Neuronal stem cell (in vitro differentiated cells): Measurements from ENCODE around the gene NWD2.

ENCODE experiments used
- DNase-seq: peaks from one replicate; pipeline ENCODE4 v3.0.0-alpha.2; 2013; ENCODE audit warnings: low spot score
- H2AFZ ChIP-seq: one replicate; pipeline ENCODE4 v1.6.1; 2013; ENCODE audit warnings: mild to moderate bottlenecking, low read length, inconsistent platforms
- H2AK5ac ChIP-seq: 2 replicates; pipeline ENCODE4 v1.6.1; 2013; ENCODE audit warnings: low read depth, mild to moderate bottlenecking, inconsistent platforms, low read length, moderate library complexity, mixed read lengths
- H2BK120ac ChIP-seq: 2 replicates; pipeline ENCODE4 v1.6.1; 2013; ENCODE audit warnings: low read depth, mild to moderate bottlenecking, inconsistent platforms, low read length, moderate library complexity, mixed read lengths
- H2BK12ac ChIP-seq: one replicate; pipeline ENCODE4 v1.6.1; 2013; ENCODE audit warnings: low read length, inconsistent platforms
- H2BK15ac ChIP-seq: 2 replicates; pipeline ENCODE4 v1.6.1; 2013; ENCODE audit warnings: mild to moderate bottlenecking, low read length, inconsistent platforms, mixed read lengths
- H2BK5ac ChIP-seq: one replicate; pipeline ENCODE4 v1.6.1; 2013; ENCODE audit warnings: inconsistent platforms, mild to moderate bottlenecking, low read length, moderate library complexity
- H3K14ac ChIP-seq: one replicate; pipeline ENCODE4 v1.6.1; 2013; ENCODE audit warnings: low read length, inconsistent platforms
- H3K18ac ChIP-seq: 2 replicates; pipeline ENCODE4 v1.6.1; 2013; ENCODE audit warnings: low read length, inconsistent platforms
- H3K23ac ChIP-seq: 2 replicates; pipeline ENCODE4 v1.6.1; 2013; ENCODE audit warnings: low read depth, mild to moderate bottlenecking, mixed read lengths, low read length, inconsistent platforms; ENCODE audit not compliant: poor library complexity
- H3K27ac ChIP-seq: replicated peaks from 3 replicates; pipeline ENCODE4 v1.5.1; 2013; ENCODE audit warnings: low read length, inconsistent platforms
- H3K27me3 ChIP-seq, 3 experiments: 2 replicates each; pipeline ENCODE4 v1.6.1; 2013; ENCODE audit warnings: low read length in 3 of 3, mild to moderate bottlenecking in 2 of 3, inconsistent platforms in 1 of 3, low read depth in 1 of 3, mixed read lengths in 1 of 3, moderate library complexity in 1 of 3; ENCODE audit not compliant: control insufficient read depth in 3 of 3, insufficient read depth in 3 of 3
- H3K36me3 ChIP-seq, 2 donors: replicated peaks in 1 of 2; 2 replicates each; pipeline ENCODE4 v1.6.1; 2013; ENCODE audit warnings: low read length in 2 of 2; ENCODE audit not compliant: control insufficient read depth in 2 of 2, insufficient read depth in 2 of 2
- H3K4ac ChIP-seq: 2 replicates; pipeline ENCODE4 v1.6.1; 2013; ENCODE audit warnings: inconsistent platforms, mild to moderate bottlenecking, low read length, moderate library complexity
- H3K4me1 ChIP-seq, 2 donors: 1 replicate in 1 of 2; 2 replicates in 1 of 2; pipeline ENCODE4 v1.6.1; 2013; ENCODE audit warnings: low read length in 2 of 2, low read depth in 1 of 2; ENCODE audit not compliant: control insufficient read depth in 2 of 2, insufficient read depth in 1 of 2
- H3K4me2 ChIP-seq: one replicate; pipeline ENCODE4 v1.6.1; 2013; ENCODE audit warnings: mild to moderate bottlenecking, low read length, inconsistent platforms; ENCODE audit not compliant: insufficient read depth, poor library complexity, severe bottlenecking
- H3K4me3 ChIP-seq, 2 donors: 2 replicates each; pipeline ENCODE4 v1.5.1; 2013; ENCODE audit warnings: low read length in 2 of 2, mild to moderate bottlenecking in 2 of 2, inconsistent platforms in 1 of 2, moderate library complexity in 1 of 2
- H3K79me1 ChIP-seq: one replicate; pipeline ENCODE4 v1.6.1; 2013; ENCODE audit warnings: low read depth, mild to moderate bottlenecking, inconsistent platforms, low read length, moderate library complexity
- H3K9ac ChIP-seq: one replicate; pipeline ENCODE4 v1.6.1; 2013; ENCODE audit warnings: mild to moderate bottlenecking, low read depth, low read length, inconsistent platforms; ENCODE audit not compliant: poor library complexity
- H3K9me3 ChIP-seq, 2 donors: replicated peaks in 1 of 2; 2 replicates each; pipeline versions ENCODE3 to v1.6.1; 2013; ENCODE audit warnings: low read length in 2 of 2, mild to moderate bottlenecking in 2 of 2, inconsistent platforms in 1 of 2, low read depth in 1 of 2, mixed read lengths in 1 of 2, moderate library complexity in 1 of 2; ENCODE audit not compliant: control insufficient read depth in 2 of 2, insufficient read depth in 1 of 2
- H4K8ac ChIP-seq: one replicate; pipeline ENCODE4 v1.6.1; 2013; ENCODE audit warnings: low read depth, mild to moderate bottlenecking, inconsistent platforms, low read length, moderate library complexity
- H4K91ac ChIP-seq: one replicate; pipeline ENCODE4 v1.6.1; 2013; ENCODE audit warnings: low read length, low read depth, mild to moderate bottlenecking, inconsistent platforms; ENCODE audit not compliant: poor library complexity
- WGBS, 2 donors: extraction: QIAGEN DNeasy Blood & Tissue Kit; methylation state at CpG; one replicate each; pipeline ENCODE4 v1.1.7; 2013; ENCODE audit warnings: missing lambda C conversion rate in 2 of 2, mixed read lengths in 1 of 2; ENCODE audit not compliant: insufficient read length in 2 of 2, insufficient replicate concordance in 1 of 2; ENCODE audit errors: extremely low coverage in 2 of 2; 5-methylcytosine and 5-hydroxymethylcytosine counted together

Gene NWD2

DNA sequence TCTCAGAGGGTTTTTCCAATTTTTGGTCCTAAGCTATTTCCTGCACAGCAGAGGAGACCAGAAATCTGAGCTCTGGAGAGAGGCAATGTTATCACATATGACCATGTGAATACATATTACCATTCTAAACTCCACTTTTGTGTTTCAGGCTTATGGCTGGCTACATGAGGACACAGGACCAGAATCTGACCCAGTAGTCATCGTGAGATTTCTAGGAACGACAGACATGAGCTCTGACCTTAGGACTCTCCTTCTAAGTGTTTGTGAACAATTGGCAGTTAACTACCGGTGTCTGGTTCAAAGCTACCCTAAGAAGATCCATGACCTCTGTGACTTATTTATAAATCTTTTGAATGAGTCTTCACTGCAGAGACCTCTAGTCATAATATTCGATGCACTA lies 198.6 kb downstream of the NWD2 start:
- Histone ChIP-seq H3K4me2 (no peak overlapping the region), H3K14ac (no peak overlapping the region), H3K27me3 (no peaks in the 10 kb centered on the region), H2BK5ac (no peak overlapping the region), H2AFZ (no peak overlapping the region), H3K9me3 (no peaks in the 10 kb centered on the region), H2BK120ac (no peak overlapping the region), H2BK15ac (no peak overlapping the region), H3K36me3 (no peaks in the 10 kb centered on the region), H3K18ac (no peak overlapping the region), H2AK5ac (no peak overlapping the region), H3K79me1 (no peaks in the 10 kb centered on the region), H4K8ac (no peak overlapping the region), H3K4me1 (no peaks in the 10 kb centered on the region), H3K27ac (no peak overlapping the region), H3K23ac (no peak overlapping the region), H3K4me3 (no peak overlapping the region), H4K91ac (no peak overlapping the region), H3K4ac (no peak overlapping the region), H2BK12ac (no peak overlapping the region), H3K9ac (no peak overlapping the region)
- no peak for DNase-seq
- no CpG with 5 or more reads among the region's 4 CpGs for WGBS, 2 donors

DNA sequence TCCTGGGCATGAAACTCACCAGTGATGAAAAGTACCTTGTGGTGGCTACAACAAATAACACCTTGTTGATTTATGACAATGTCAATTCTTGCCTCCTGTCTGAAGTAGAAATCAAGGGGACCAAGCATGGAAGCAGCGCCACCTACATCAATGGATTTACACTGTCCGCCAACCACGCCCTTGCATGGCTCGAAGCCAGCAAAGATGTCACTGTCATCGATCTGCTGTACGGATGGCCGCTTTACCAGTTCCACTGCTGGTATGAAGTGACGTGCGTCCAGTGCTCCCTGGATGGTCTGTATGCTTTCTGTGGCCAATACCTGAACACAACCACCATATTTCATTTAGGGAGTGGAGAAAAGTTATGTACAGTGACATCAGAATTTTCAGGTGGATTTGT lies 200.5 kb downstream of the NWD2 start:
- H3K18ac ChIP-seq = no peak overlapping the region
- no peak overlapping the region for H3K4ac ChIP-seq
- no peak overlapping the region for H3K23ac ChIP-seq
- H3K27me3 ChIP-seq = no peaks in the 10 kb centered on the region
- no peak overlapping the region for H2BK12ac ChIP-seq
- H3K4me1 ChIP-seq = no peaks in the 10 kb centered on the region
- no peak for DNase-seq
- H4K8ac ChIP-seq = no peak overlapping the region
- H3K14ac ChIP-seq = no peak overlapping the region
- H3K9me3 ChIP-seq = no peaks in the 10 kb centered on the region
- H3K4me2 ChIP-seq = no peak overlapping the region
- H4K91ac ChIP-seq = no peak overlapping the region
- WGBS, 2 donors = no CpG with 5 or more reads among the region's 9 CpGs
- no peak overlapping the region for H2AFZ ChIP-seq
- no peak overlapping the region for H2BK120ac ChIP-seq
- no peak overlapping the region for H3K27ac ChIP-seq
- H2AK5ac ChIP-seq = no peak overlapping the region
- no peak overlapping the region for H3K9ac ChIP-seq
- H3K4me3 ChIP-seq = no peak overlapping the region
- no peak overlapping the region for H2BK5ac ChIP-seq
- H3K79me1 ChIP-seq = no peaks in the 10 kb centered on the region
- H3K36me3 ChIP-seq = no peaks in the 10 kb centered on the region
- no peak overlapping the region for H2BK15ac ChIP-seq

DNA sequence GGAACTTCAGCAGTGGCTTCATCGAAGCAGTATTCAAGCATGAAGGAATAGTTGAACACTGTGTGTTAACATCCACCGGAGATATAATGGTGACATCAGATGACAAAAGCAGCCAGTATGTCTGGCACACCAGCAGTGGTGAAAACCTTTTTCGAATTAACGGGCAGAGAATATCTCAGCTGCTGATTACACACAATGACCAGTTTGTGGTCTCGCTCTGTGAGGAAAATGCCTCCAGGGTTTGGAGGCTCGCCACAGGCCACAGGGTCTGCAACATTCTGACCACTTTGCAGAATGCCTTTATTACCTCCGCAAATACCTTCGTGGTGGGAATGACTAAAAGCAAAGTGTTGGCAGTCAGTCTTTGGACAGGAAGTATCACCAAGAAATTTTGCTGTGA lies 201.5 kb downstream of the NWD2 start:
- Histone ChIP-seq H3K27ac (no peak overlapping the region), H3K4ac (no peak overlapping the region), H3K79me1 (no peaks in the 10 kb centered on the region), H3K9ac (no peak overlapping the region), H3K36me3 (no peaks in the 10 kb centered on the region), H3K4me2 (no peak overlapping the region), H2BK12ac (no peak overlapping the region), H2BK5ac (no peak overlapping the region), H3K27me3 (no peaks in the 10 kb centered on the region), H3K4me1 (no peaks in the 10 kb centered on the region), H2BK15ac (no peak overlapping the region), H4K91ac (no peak overlapping the region), H3K23ac (no peak overlapping the region), H2BK120ac (no peak overlapping the region), H3K9me3 (no peaks in the 10 kb centered on the region), H2AFZ (no peak overlapping the region), H3K4me3 (no peak overlapping the region), H2AK5ac (no peak overlapping the region), H3K18ac (no peak overlapping the region), H3K14ac (no peak overlapping the region), H4K8ac (no peak overlapping the region)
- WGBS, 2 donors = no CpG with 5 or more reads among the region's 8 CpGs
- no peak for DNase-seq

DNA sequence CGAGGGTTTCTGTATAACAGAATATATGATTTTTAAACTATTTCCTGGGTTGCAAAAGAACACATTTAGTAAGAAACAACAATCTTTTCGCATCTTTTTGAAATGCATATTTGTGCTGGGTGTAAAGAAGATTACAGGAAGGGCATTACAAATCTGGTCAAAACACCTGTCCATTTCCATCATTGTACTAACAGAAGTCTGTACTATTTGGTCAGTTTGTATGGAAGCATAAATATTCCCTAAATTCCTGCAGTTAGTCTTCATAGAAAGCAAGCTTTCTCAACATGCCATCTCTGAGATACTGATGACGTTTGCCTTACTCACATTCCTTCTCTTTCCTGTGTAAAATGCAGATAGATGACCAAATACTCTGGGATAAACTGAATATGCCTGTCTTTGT lies 203.3 kb downstream of the NWD2 start:
- Histone ChIP-seq H2BK120ac (no peak overlapping the region), H3K36me3 (no peaks in the 10 kb centered on the region), H3K9ac (no peak overlapping the region), H3K27ac (no peak overlapping the region), H2AFZ (no peak overlapping the region), H3K4me2 (no peak overlapping the region), H3K79me1 (no peaks in the 10 kb centered on the region), H2AK5ac (no peak overlapping the region), H3K9me3 (no peaks in the 10 kb centered on the region), H4K8ac (no peak overlapping the region), H2BK15ac (no peak overlapping the region), H2BK12ac (no peak overlapping the region), H3K4me1 (no peaks in the 10 kb centered on the region), H3K23ac (no peak overlapping the region), H3K4ac (no peak overlapping the region), H3K18ac (no peak overlapping the region), H3K14ac (no peak overlapping the region), H4K91ac (no peak overlapping the region), H2BK5ac (no peak overlapping the region), H3K4me3 (no peak overlapping the region), H3K27me3 (peaks cover 0 to 2% (median 0%) of the 10 kb centered on the region in 3 experiments)
- no CpG with 5 or more reads among the region's 3 CpGs for WGBS, 2 donors
- no peak for DNase-seq
